HG03558 (cell line): ENCODE data around the gene DDX19B.
"Not testable (repeated sequence)": the region's sequence is repeated elsewhere in the genome, so short reads cannot be mapped to it uniquely, and the experiment has no call there.

ENCODE experiments used
- ATAC-seq: cut with Tn5 transposase; IDR thresholded peaks from one replicate; pipeline ENCODE4 v1.9.1; 2021; ENCODE audit warnings: moderate number of reproducible peaks; ENCODE audit not compliant: unreplicated experiment; ENCODE audit errors: extremely low read depth

Gene DDX19B

GRCh38 chr16:70342016-70342415, 43.0 kb downstream of the DDX19B start:
- ATAC-seq: no peak

GRCh38 chr16:70345840-70346239, 46.9 kb downstream of the DDX19B start:
- ATAC-seq: no peak

- ATAC-seq: no peak
Measured at GRCh38 chr16:70348991-70349390, 50.0 kb downstream of the DDX19B start.

GRCh38 chr16:70349783-70350182, 50.8 kb downstream of the DDX19B start:
- ATAC-seq: no peak

GRCh38 chr16:70359552-70359951, 60.6 kb downstream of the DDX19B start:
- ATAC-seq: no peak

- no peak for ATAC-seq
Measured at GRCh38 chr16:70364399-70364798, 65.4 kb downstream of the DDX19B start.

GRCh38 chr16:70370145-70370544, 71.2 kb downstream of the DDX19B start:
- not testable (repeated sequence) for ATAC-seq

GRCh38 chr16:70370924-70371323, 71.9 kb downstream of the DDX19B start:
- ATAC-seq: no peak

GRCh38 chr16:70372921-70373728, 74.1 kb downstream of the DDX19B start:
- no peak for ATAC-seq

GRCh38 chr16:70374213-70374612, 75.2 kb downstream of the DDX19B start:
- ATAC-seq: no peak

GRCh38 chr16:70375636-70376611, 76.9 kb downstream of the DDX19B start:
- ATAC-seq: no peak

GRCh38 chr16:70377782-70378181, 78.8 kb downstream of the DDX19B start:
- ATAC-seq: no peak

- no peak for ATAC-seq
Measured at GRCh38 chr16:70378869-70379493, 80.0 kb downstream of the DDX19B start.

GRCh38 chr16:70380248-70380918, 81.4 kb downstream of the DDX19B start:
- ATAC-seq: peak; percentile 6

- ATAC-seq: peak; percentile 66
Measured at GRCh38 chr16:70380919-70381603, 82.1 kb downstream of the DDX19B start.

GRCh38 chr16:70381604-70382342, 82.8 kb downstream of the DDX19B start:
- ATAC-seq: no peak

GRCh38 chr16:70383421-70383960, 84.5 kb downstream of the DDX19B start:
- no peak for ATAC-seq
